Pulmonary artery endothelial cell (primary cell): ENCODE results near the gene C1QTNF8. TPM values are rescaled to one million over a fixed set of nuclear protein-coding genes. Genes with fewer than 3 reads are reported as not detected.
A peak's percentile ranks its signal among the peaks of the same experiment; 100 is the strongest.

ENCODE experiments used
- DNase-seq: peaks from one replicate; pipeline ENCODE4 v3.0.0-alpha.2; 2011; ENCODE audit warnings: low read depth, low spot score
- total RNA-seq: library from RNA; depleted of rRNA; stranded (reverse); fragments of >200 nt; gene quantifications from 2 replicates; pipeline ENCODE4 v1.2.3, GENCODE V29; 2014

Gene C1QTNF8
- total RNA-seq, 1 donor from 2014 or later: not detected

GRCh38 chr16:1078579-1079021 lies 17.4 kb downstream of the C1QTNF8 start:
- peak; percentile 44 for DNase-seq

DNA sequence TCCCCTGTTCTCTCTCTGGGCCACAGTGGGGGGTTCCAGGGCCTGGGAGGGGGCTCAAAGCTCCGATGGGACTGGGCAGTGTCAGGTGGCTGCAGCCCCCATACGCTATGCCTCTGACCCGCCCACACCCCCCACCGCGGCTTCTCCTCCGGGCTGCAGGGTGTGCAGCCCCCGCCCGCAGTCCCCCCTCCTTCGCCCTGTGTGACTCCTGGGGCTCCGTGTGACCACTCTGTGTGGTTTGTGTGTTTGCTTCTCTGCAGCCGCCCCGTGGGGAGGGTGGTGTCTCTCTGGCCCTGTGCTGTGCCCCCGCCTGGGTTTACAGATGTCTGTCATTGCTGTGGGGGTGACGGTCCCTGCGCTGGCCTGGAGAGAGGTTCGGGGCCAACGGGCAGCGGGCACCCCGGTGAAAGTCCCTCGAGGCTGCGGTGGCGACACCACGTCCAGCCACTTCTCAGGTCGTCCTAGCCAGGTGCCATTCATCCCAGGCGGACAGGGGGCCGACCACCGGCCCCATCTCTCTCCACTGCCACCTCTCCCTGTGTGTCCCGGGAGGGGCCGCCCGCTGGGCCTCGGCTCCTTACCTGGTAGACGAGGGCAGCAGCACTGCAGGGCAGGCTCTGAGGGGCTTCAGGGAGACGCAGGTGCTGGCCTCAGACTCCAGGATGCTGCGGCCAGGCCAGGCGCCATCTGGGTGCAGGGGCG lies 18.0 kb downstream of the C1QTNF8 start:
- DNase-seq: no peak

DNA sequence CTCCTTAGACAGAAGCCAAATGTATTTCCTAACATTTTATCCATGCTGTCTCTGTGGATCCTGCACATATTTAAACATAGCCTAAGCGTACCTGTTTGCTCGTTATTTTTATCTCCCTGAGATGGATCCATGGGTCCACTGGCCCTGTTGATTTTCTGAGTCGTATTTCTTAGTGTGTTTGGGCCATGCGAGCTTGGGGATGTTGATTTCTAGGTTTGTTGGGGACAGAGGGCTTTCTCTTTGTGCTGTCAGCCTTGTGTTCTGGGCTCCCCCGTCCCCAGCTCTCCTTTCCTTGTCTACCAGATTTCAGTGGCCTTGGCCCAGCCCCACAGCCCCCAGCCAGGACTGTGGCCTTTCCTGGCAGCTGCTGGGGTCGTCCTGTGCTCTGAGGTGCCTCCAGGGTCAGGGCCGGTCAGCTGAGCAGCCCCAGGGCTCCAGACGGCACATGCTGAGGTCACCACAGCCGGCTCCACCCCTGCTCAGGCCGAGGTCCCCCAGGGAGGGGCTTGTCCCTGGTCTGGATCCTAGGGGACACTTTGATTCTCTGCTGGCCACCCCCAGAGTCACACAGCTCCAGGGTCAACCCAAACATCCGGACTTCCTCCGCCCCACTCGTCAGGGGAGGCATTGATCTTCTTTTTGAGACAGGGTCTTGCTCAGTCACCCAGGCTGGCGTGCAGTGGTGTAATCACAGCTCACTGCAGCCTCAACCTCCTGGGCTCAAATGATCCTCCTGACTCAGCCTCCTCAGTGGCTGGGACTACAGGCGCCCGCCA lies 19.1 kb downstream of the C1QTNF8 start:
- no peak for DNase-seq

- no peak for DNase-seq
Measured at GRCh38 chr16:1075546-1075945, 20.5 kb downstream of the C1QTNF8 start.

GRCh38 chr16:1074379-1074649 lies 21.7 kb downstream of the C1QTNF8 start:
- DNase-seq: no peak

- DNase-seq: no peak
Measured at GRCh38 chr16:1073566-1074378, 22.3 kb downstream of the C1QTNF8 start.

DNA sequence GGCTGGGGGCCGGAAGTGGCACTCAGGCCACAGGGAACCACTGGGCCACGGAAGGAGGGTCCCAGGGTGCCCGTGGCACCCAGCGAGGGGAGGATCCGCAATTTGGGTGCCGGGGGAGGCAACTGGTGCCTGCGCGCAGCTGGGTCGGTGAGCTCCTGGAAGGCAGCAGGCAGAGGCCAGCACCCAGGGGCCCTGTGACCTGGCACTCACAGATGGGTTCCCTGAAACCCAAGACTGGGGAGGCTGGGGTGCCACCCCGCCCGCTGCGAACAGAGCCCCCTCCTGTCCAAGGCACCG lies 22.8 kb downstream of the C1QTNF8 start:
- no peak for DNase-seq

GRCh38 chr16:1072526-1073261 lies 23.4 kb downstream of the C1QTNF8 start, which contains the start of gene SSTR5:
TSS of gene SSTR5 (plus strand) at chr16:1072747. CDS start at chr16:1078869, 6,122 bp downstream.
- no peak for DNase-seq

DNA sequence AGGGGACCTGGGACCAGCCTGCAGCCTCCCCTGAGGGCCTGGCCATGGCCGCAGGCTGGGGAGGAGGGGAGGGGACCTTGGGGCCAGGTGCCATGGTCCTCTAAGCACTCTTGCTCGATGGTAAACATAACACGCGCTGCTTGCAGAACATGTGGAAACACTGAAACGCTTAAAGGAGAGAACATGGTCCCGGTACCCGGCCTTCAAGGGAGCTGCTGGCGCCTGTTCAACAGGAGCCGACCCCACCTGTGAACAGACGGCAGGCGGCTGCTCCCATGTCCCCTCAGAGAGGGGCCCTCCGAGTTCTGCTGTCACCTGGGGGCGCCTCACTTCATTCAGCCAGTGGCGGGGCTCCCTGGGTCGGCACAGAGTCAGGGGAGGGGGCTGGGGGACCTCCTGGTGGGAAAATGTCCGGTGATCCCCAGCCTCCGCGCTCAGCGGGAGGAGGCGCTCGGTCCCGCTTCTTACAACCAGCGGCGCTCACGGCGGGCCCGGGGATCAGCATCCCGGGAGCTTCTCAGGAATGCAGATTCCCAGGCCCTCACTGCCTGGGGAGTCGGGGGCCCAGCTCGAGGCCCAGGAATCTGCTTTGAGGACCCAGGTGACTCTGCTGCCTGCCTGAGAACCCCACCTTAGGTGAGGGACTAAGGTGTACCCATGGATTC lies 24.4 kb downstream of the C1QTNF8 start:
- DNase-seq: no peak

GRCh38 chr16:1070864-1071408 lies 25.1 kb downstream of the C1QTNF8 start:
- DNase-seq: no peak

DNA sequence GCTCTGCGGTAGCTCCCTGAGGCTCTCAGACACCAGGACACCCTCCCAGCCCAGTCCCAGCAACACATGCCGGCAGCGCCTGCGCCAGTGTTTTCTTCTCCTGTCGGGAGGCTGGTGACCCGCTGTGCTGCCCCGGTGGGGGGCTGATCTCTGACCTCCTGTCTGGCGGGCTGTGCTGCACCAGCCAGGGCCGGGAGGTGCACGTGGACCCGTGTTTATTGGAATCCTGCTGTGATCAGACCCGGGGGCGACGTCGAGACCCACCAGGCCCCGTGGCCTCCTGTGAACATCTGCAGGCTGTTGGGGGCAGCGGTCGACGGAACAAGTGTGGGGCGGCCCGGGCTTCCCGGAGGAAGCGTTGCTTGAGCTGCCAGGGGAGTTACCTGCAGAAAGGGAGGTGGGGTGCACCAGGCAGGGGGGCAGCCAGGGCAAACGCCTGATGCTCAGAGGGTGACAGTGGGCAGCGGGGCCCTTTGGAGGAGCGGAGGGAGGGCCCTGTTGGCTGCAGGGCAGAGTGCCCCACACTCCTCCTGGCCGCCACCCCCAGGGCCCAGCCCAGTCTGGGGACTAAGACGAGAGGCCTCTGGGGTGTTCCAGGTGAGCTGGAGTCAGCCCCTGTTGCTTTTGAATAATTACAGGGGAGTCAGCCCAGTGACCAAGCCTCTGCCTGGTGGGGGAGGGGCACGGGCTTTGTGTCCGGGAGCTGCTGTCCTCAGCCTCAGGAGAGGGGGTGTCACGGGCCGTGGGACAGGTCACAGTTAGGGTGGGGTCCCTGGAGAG lies 25.8 kb downstream of the C1QTNF8 start:
- no peak for DNase-seq

DNA sequence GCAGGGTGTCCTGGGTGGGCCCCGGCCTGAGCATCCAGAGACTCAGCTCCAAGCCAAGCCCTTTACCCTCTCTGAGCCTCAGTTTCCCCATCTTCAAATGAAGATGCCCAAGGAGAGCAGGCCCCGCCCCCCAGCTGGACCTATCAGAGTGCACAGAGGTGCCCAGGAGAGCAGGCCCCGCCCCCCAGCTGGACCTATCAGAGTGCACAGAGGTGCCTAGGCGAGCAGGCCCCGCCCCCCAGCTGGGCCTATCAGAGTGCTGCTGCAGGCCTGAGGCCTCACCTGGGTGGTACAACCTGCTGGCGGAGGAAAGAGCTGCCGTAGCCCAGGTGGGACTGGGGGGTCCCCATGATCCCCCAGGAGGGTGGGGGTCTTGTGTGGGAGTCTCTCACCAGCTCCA lies 26.9 kb downstream of the C1QTNF8 start:
- DNase-seq: no peak

DNA sequence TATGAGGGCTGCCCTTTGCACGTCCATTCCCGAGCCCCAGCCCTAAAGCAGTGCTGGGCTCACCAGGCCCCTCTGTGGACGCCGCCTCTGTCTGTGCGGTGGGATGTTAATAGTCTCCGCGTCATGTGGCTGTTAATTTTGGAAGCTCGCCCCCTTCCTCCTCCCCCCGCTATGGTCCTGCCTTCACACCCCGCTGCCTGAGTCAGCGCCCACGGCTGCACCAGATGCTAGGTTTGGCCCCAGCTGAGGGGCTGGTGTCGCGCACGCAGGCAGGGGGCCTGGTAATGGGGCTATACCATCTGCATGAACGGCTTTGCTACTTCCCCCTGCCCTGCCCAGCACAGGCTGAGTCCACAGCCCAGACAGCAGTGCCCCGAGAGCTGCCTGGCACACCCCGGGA lies 27.6 kb downstream of the C1QTNF8 start:
- no peak for DNase-seq

DNA sequence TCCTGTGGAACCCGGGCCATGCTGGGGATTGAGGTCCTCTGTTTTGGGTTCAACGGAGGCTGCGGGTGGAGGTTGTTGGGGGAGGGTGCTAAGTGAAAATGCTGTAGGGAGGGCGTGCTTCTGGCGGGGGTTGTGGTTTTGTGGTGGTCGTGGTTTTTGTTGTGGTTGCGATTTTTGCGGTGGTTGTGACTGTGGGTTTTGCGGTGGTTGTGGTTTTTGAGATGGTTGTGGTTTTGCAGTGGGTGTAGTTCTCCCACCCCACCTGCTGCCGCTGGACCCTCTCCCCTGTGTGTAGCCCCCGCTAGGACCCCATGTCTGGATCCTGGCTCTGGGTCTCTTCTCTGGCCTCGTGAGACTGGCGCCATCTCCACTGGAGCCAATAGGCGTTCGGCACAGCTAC lies 28.4 kb downstream of the C1QTNF8 start:
- DNase-seq: no peak

DNA sequence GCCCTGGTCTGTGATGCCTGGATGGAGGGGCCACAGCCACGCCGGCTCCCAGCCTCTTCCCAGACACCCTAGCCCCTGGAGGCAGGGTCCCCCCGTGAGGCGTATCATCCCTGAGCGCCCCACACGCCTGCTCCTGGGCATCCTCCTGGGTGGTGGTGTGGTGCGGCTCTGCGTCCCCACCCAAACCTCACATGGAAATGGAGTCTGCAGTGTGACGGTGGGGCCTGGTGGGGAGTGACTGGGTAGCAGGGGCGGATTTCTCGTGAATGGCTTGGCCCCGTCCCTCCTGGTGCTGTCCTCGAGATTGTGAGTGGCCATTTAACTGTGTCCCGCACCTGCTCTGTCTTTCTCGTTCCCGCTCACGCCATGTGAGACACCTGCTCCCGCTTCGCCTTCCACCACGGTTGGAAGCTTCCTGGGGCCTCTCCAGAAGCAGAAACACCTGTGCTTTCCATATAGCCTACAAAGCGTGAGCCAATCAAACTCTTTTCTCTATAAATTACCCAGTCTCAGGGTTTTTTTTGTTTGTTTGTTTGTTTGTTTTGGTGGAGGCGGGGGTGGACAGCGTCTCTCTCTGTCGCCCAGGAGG lies 29.4 kb downstream of the C1QTNF8 start:
- no peak for DNase-seq

DNA sequence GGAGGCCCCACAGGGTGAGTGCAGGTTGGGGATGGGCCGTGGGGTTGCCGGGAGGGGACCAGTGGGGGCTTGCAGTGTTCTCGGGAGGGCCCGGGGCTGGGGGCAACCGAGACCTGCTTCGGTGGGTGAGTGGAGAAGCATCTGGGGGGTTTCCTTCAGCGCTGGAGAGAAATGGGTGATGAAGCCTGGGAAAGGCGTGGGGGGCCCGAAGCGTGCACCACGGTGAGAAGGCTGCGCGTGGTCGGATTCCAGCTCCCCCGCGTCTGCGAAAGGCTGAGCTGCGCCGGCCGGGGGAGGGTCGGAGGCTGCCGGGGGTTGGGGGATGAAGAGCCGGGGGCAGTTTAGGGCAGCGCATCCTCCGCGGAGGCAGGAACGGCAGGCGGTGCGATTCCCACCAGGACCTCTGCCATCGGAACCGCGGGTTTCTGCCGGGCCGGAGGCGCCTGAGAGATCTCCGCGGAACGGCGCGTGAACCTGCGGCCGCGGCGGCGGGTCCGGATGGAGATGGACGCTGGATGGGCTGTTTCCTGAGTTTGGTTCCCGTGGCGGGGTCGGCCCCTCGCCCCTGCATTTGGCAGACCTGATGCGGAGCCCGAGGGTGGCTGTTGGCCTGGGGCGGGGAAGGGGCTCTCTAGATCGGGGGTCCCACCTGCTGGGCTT lies 30.4 kb downstream of the C1QTNF8 start:
- DNase-seq: no peak

- DNase-seq: no peak
Measured at GRCh38 chr16:1063728-1064127, 32.3 kb downstream of the C1QTNF8 start.

GRCh38 chr16:1062895-1063294 lies 33.1 kb downstream of the C1QTNF8 start:
- no peak for DNase-seq
